GM23338 (cell line): ENCODE data around the gene PRKD3. TPM values are rescaled to one million over a fixed set of nuclear protein-coding genes. Genes with fewer than 3 reads are reported as not detected.

Experiments
- ATAC-seq: fragments of 200-7000 bp; cut with Tn5 transposase; 3 replicates; pipeline ENCODE4 v1.9.1; 2020
- DNase-seq: peaks from one replicate; pipeline ENCODE4 v3.0.0-alpha.2; 2015; ENCODE audit warnings: low spot score
- H2AFZ ChIP-seq: fragments of 200-600 bp; sonication (generic); 2 replicates; pipeline ENCODE4 v1.8.0; 2016; ENCODE audit warnings: antibody characterized with exemption, mild to moderate bottlenecking, moderate library complexity
- H3F3A ChIP-seq: fragments of 200-600 bp; sonication (generic); replicated peaks from 2 replicates; pipeline ENCODE4 v1.8.0; 2017; ENCODE audit warnings: antibody characterized with exemption, mixed run types, low read depth
- H3K27ac ChIP-seq: fragments of 200-600 bp; sonication (generic); 2 replicates; pipeline ENCODE4 v1.6.1; 2016; ENCODE audit warnings: low read depth
- H3K27me3 ChIP-seq: fragments of 200-600 bp; sonication (generic); 2 replicates; pipeline ENCODE4 v1.8.0; 2016; ENCODE audit warnings: mild to moderate bottlenecking, mixed run types, moderate library complexity; ENCODE audit not compliant: insufficient read depth
- H3K36me3 ChIP-seq: fragments of 200-600 bp; sonication (generic); 2 replicates; pipeline ENCODE4 v1.8.0; 2016; ENCODE audit warnings: mild to moderate bottlenecking; ENCODE audit not compliant: insufficient read depth
- H3K4me1 ChIP-seq: fragments of 200-600 bp; sonication (generic); 2 replicates; pipeline ENCODE4 v1.8.0; 2016; ENCODE audit warnings: mild to moderate bottlenecking, moderate library complexity; ENCODE audit not compliant: insufficient read depth
- H3K4me2 ChIP-seq: fragments of 200-600 bp; sonication (generic); 2 replicates; pipeline ENCODE4 v1.7.1; 2017; ENCODE audit warnings: mixed run types
- H3K4me3 ChIP-seq: fragments of 200-600 bp; sonication (generic); 2 replicates; pipeline ENCODE4 v1.6.1; 2016; ENCODE audit warnings: mixed run types
- H3K79me2 ChIP-seq: fragments of 200-600 bp; sonication (generic); replicated peaks from 2 replicates; pipeline ENCODE4 v1.8.0; 2017; ENCODE audit warnings: mild to moderate bottlenecking; ENCODE audit not compliant: insufficient read depth
- H3K9me2 ChIP-seq: fragments of 200-600 bp; sonication (generic); 2 replicates; pipeline ENCODE4 v1.8.0; 2017; ENCODE audit not compliant: insufficient read depth
- H4K20me1 ChIP-seq: fragments of 200-600 bp; sonication (generic); replicated peaks from 2 replicates; pipeline ENCODE4 v1.8.0; 2017; ENCODE audit warnings: mild to moderate bottlenecking; ENCODE audit not compliant: insufficient read depth
- H3K27ac Mint-ChIP-seq: 2 replicates; pipeline ENCODE4 v1.8.0; 2020; ENCODE audit warnings: inconsistent platforms, mild to moderate bottlenecking, moderate library complexity, mixed read lengths
- H3K27me3 Mint-ChIP-seq: 3 replicates; pipeline ENCODE4 v1.8.0; 2022; ENCODE audit warnings: low read depth, mild to moderate bottlenecking, moderate library complexity, mixed read lengths, inconsistent platforms; ENCODE audit not compliant: insufficient read depth, poor library complexity
- H3K36me3 Mint-ChIP-seq: 3 replicates; pipeline ENCODE4 v1.8.0; 2021; ENCODE audit warnings: low read depth, mild to moderate bottlenecking, inconsistent platforms, moderate library complexity, mixed read lengths
- H3K4me1 Mint-ChIP-seq: 3 replicates; pipeline ENCODE4 v1.8.0; 2020; ENCODE audit warnings: mild to moderate bottlenecking, inconsistent platforms, mixed read lengths
- H3K4me3 Mint-ChIP-seq: 3 replicates; pipeline ENCODE4 v1.8.0; 2021; ENCODE audit warnings: moderate library complexity, mild to moderate bottlenecking, inconsistent platforms, mixed read lengths
- H3K9me3 Mint-ChIP-seq: 3 replicates; pipeline ENCODE4 v1.8.0; 2020; ENCODE audit warnings: moderate library complexity, mild to moderate bottlenecking, inconsistent platforms, mixed read lengths
- CREB1 ChIP-seq: fragments of 250-450 bp; sonication (Bioruptor Pico); IDR thresholded peaks from 2 replicates; pipeline ENCODE4 v1.5.0; 2020; ENCODE audit warnings: low read depth, mild to moderate bottlenecking, moderate library complexity
- CTCF ChIP-seq, 2 experiments: fragments of 200-600 bp in 1 of 2; sonication (generic) in 1 of 2; conservative IDR thresholded peaks; 2 replicates each; pipeline versions ENCODE4 v1.5.1 to v1.6.1; 2016 to 2017; ENCODE audit warnings: antibody characterized with exemption in 2 of 2, low read depth in 2 of 2, mild to moderate bottlenecking in 2 of 2, moderate library complexity in 1 of 2
- EZH2 ChIP-seq: fragments of 200-600 bp; sonication (generic); IDR thresholded peaks from one replicate; pipeline ENCODE4 v1.8.0; 2017; ENCODE audit warnings: antibody characterized with exemption, mild to moderate bottlenecking, low read depth; ENCODE audit not compliant: unreplicated experiment
- NANOG ChIP-seq: IDR thresholded peaks from 2 replicates; pipeline ENCODE4 v1.6.1; 2016; ENCODE audit warnings: antibody characterized with exemption, borderline replicate concordance
- POLR2AphosphoS5 ChIP-seq: IDR thresholded peaks from 2 replicates; pipeline ENCODE4 v1.6.1; 2016; ENCODE audit warnings: antibody characterized with exemption, low read depth
- ZNF331 ChIP-seq: fragments of 250-450 bp; sonication (Bioruptor Pico); IDR thresholded peaks from 2 replicates; pipeline ENCODE4 v1.5.0; 2020; ENCODE audit warnings: low read depth, mild to moderate bottlenecking, moderate library complexity
- ZNF462 ChIP-seq: fragments of 250-450 bp; sonication (Bioruptor Pico); IDR thresholded peaks from 2 replicates; pipeline ENCODE4 v1.5.0; 2020; ENCODE audit warnings: mild to moderate bottlenecking, moderate library complexity
- polyA plus RNA-seq: library from polyadenylated mRNA; unstranded; fragments of >200 nt; fragmentation: Nextera tagmentation; extraction: Ambion mirVana; gene quantifications from 2 replicates; pipeline ENCODE4 v1.2.1, GENCODE V29; 2016
- total RNA-seq: library from RNA; depleted of rRNA; stranded (reverse); fragments of >200 nt; shearing (Covaris generic); gene quantifications from 2 replicates; pipeline ENCODE4 v1.2.3, GENCODE V29; 2014

The PRKD3 gene
- total and polyA plus RNA-seq, 2 experiments from 2014 or later, result 59.7 to 77.0 TPM

DNA sequence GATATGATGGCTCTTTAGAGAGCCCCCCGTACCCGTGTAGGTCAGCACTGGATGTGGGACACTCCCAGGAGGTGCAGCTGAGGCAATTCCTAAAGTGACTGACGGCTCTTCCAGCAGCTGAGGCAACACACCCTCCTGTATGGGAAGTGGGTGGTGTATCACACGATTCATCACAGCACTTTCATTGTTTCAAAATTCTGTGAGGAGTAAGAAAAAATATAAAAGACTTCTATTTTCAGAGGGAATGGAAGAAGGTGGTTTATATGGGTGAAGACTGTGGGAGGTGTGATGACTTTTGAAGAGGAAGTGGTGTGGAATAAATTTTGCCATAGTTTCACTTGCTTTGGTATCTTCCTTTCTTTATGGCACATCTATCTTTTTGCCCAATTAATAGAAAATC is 42.1 kb upstream of the PRKD3 start:
- Mint-ChIP-seq H3K4me1 (no peaks in the 10 kb centered on the region; the same call in 2 of the 3 replicates), H3K9me3 (no peaks in the 10 kb centered on the region), H3K36me3 (no peaks in the 10 kb centered on the region), H3K27me3 (no peaks in the 10 kb centered on the region), H3K4me3 (no peak overlapping the region), H3K27ac (no peak overlapping the region)
- no peak overlapping the region for H3K4me2 ChIP-seq
- H3K9me2 ChIP-seq, result no peaks in the 10 kb centered on the region
- H3K27ac ChIP-seq, result no peak overlapping the region
- H2AFZ ChIP-seq, result no peak overlapping the region
- H3K4me3 ChIP-seq, result no peak overlapping the region
- TF ChIP-seq POLR2AphosphoS5, result no peak
- no peak for TF ChIP-seq ZNF462
- no peak for TF ChIP-seq CTCF (conservative IDR thresholded peaks at IDR 0.05; ENCODE audit: low read depth in 2 of 2)
- no peak for TF ChIP-seq EZH2
- no peak for TF ChIP-seq NANOG
- TF ChIP-seq ZNF331 (CRISPR knock-in tag), result no peak
- no peak for TF ChIP-seq CREB1 (CRISPR knock-in tag)
- H3K27me3 ChIP-seq, result no peaks in the 10 kb centered on the region
- H4K20me1 ChIP-seq, result no peaks in the 10 kb centered on the region
- no peaks in the 10 kb centered on the region for H3K36me3 ChIP-seq
- DNase-seq (no peak), ATAC-seq (no peak)
- no peaks in the 10 kb centered on the region for H3F3A ChIP-seq
- H3K4me1 ChIP-seq, result no peaks in the 10 kb centered on the region
- H3K79me2 ChIP-seq, result no peaks in the 10 kb centered on the region
